Lower leg skin (tissue), 4 donors: Measurements from ENCODE around the gene ABHD1. TPM values are rescaled to one million over a fixed set of nuclear protein-coding genes. Genes with fewer than 3 reads are reported as not detected.

ENCODE experiments used
- DNase-seq, 2 donors: peaks; one replicate each; pipeline ENCODE4 v3.0.0-alpha.2; 2019; ENCODE audit warnings: low spot score in 2 of 2
- H3K4me3 ChIP-seq: fragments of 200-600 bp; sonication (generic); 2 replicates; pipeline ENCODE4 v1.5.1; 2017; ENCODE audit warnings: mild to moderate bottlenecking, low read depth; ENCODE audit not compliant: poor library complexity, severe bottlenecking
- CTCF ChIP-seq, 3 donors: fragments of 450-650 bp; IDR thresholded peaks; one replicate each; pipeline ENCODE4 v1.5.1; 2016; ENCODE audit warnings: antibody characterized with exemption in 3 of 3, mild to moderate bottlenecking in 3 of 3, moderate library complexity in 2 of 3
- POLR2A ChIP-seq, 2 donors: fragments of 450-650 bp; IDR thresholded peaks; one replicate each; pipeline ENCODE4 v1.6.1; 2016 to 2017; ENCODE audit warnings: antibody characterized with exemption in 2 of 2, mild to moderate bottlenecking in 1 of 2, moderate library complexity in 1 of 2
- WGBS, 2 donors: methylation state at CpG; one replicate each; pipeline ENCODE4 v1.1.5; 2018; 5-methylcytosine and 5-hydroxymethylcytosine counted together
- intact Hi-C: fragments of 100-400 bp; cut with DNase I; formaldehyde crosslinking; loops from one replicate; pipeline ENCODE4 v1.15.0; 2023; ENCODE audit warnings: low total_unique reads
- total RNA-seq, 4 donors: library from RNA; depleted of rRNA; stranded (reverse); fragments of >200 nt; gene quantifications; one replicate each; pipeline ENCODE4 v1.1.0, GENCODE V29; 2016

Gene ABHD1
- total RNA-seq, 4 donors from 2014 or later = 0.57 to 0.94 TPM; not detected in 2

- no peak for DNase-seq
- no peak overlapping the region for H3K4me3 ChIP-seq
- TF ChIP-seq POLR2A (IDR thresholded peaks at IDR 0.05) (no peak), CTCF (IDR thresholded peaks at IDR 0.05) (no peak)
- intact Hi-C loops = no loop called here
- WGBS, 2 donors = 88 to 90% methylated on average over 13 to 14 of the region's 14 CpGs
These were observed 34.3 kb upstream of the ABHD1 start for GRCh38 chr2:27089111-27089954.

- 77 to 82% methylated on average over 25 of the region's 25 CpGs for WGBS, 2 donors
- DNase-seq = no peak
- no peak for TF ChIP-seq CTCF (IDR thresholded peaks at IDR 0.05)
- no peak for TF ChIP-seq POLR2A (IDR thresholded peaks at IDR 0.05)
- intact Hi-C loops = no loop called here
- no peak overlapping the region for H3K4me3 ChIP-seq
These were observed 31.6 kb upstream of the ABHD1 start for GRCh38 chr2:27091746-27092695.

GRCh38 chr2:27092696-27093429 is 30.8 kb upstream of the ABHD1 start:
- TF ChIP-seq POLR2A (IDR thresholded peaks at IDR 0.05) (no peak), CTCF (IDR thresholded peaks at IDR 0.05) (no peak)
- H3K4me3 ChIP-seq = no peak overlapping the region
- WGBS, 2 donors = 86 to 87% methylated on average over 9 to 10 of the region's 10 CpGs
- no peak for DNase-seq
- intact Hi-C loops = no loop called here

- WGBS, 2 donors = 86 to 88% methylated on average over 6 of the region's 6 CpGs
- intact Hi-C loops = no loop called here
These were observed 29.9 kb upstream of the ABHD1 start for GRCh38 chr2:27093430-27094352.

More at GRCh38 chr2:27093430-27094352, 29.9 kb upstream of the ABHD1 start:
- no peak for DNase-seq
- H3K4me3 ChIP-seq = no peak overlapping the region
- TF ChIP-seq CTCF (IDR thresholded peaks at IDR 0.05) = no peak
- no peak for TF ChIP-seq POLR2A (IDR thresholded peaks at IDR 0.05)
